OCI-LY7 (cell line): ENCODE results near the gene DMKN. TPM values are rescaled to one million over a fixed set of nuclear protein-coding genes. Genes with fewer than 3 reads are reported as not detected.

Experiments used
- BruUV-seq: library from RNA; stranded (reverse); fragments of 400-500 nt; replicated peaks from 2 replicates; lab custom pipeline; 2021; lab: Mats Ljungman, UMichigan
- CTCF ChIA-PET: fragments of 300-600 bp; sonication (Branson Sonifier 250); formaldehyde crosslinking; loops from one replicate; lab custom pipeline; 2022; ENCODE audit warnings: antibody characterized with exemption; ENCODE audit not compliant: unreplicated experiment; lab: Charles Lee
- POLR2A ChIA-PET: fragments of 300-600 bp; sonication (Branson Sonifier 250); formaldehyde crosslinking; loops from one replicate; lab custom pipeline; 2022; ENCODE audit warnings: antibody characterized with exemption; lab: Charles Lee
- DNase-seq: peaks from one replicate; pipeline ENCODE4 v3.0.0-alpha.2; 2015; ENCODE audit warnings: low spot score
- H2AFZ ChIP-seq: fragments of 200-600 bp; sonication (generic), shearing (Covaris generic); 2 replicates; pipeline ENCODE4 v1.6.1; 2014; ENCODE audit warnings: mild to moderate bottlenecking, antibody characterized with exemption, low read length, moderate library complexity
- H3K27ac ChIP-seq: fragments of 200-600 bp; sonication (generic); 2 replicates; pipeline ENCODE4 v1.5.1; 2014; ENCODE audit warnings: mixed run types, low read depth, mild to moderate bottlenecking, moderate library complexity, low read length, inconsistent platforms; ENCODE audit not compliant: poor library complexity, severe bottlenecking
- H3K36me3 ChIP-seq: fragments of 200-600 bp; sonication (generic); 2 replicates; pipeline ENCODE4 v1.6.1; 2014; ENCODE audit warnings: mild to moderate bottlenecking, antibody characterized with exemption, low read length, moderate library complexity, mixed read lengths; ENCODE audit not compliant: insufficient read depth
- H3K4me1 ChIP-seq: fragments of 200-600 bp; sonication (generic); 2 replicates; pipeline ENCODE4 v1.5.1; 2014; ENCODE audit warnings: mild to moderate bottlenecking, low read length; ENCODE audit not compliant: insufficient read depth, poor library complexity, severe bottlenecking
- H3K4me2 ChIP-seq: fragments of 200-600 bp; sonication (generic); 2 replicates; pipeline ENCODE4 v1.6.1; 2014; ENCODE audit warnings: mild to moderate bottlenecking, low read length
- H3K4me3 ChIP-seq: fragments of 200-600 bp; sonication (generic); 2 replicates; pipeline ENCODE4 v1.5.1; 2014; ENCODE audit warnings: mild to moderate bottlenecking, low read depth, low read length; ENCODE audit not compliant: poor library complexity, severe bottlenecking
- H3K79me2 ChIP-seq: fragments of 200-600 bp; sonication (generic); 2 replicates; pipeline ENCODE4 v1.6.1; 2016; ENCODE audit warnings: low read depth, mild to moderate bottlenecking, low read length, moderate library complexity, mixed read lengths; ENCODE audit not compliant: insufficient read depth
- H3K9me2 ChIP-seq: fragments of 200-600 bp; sonication (generic); 2 replicates; pipeline ENCODE4 v1.6.1; 2016; ENCODE audit warnings: mild to moderate bottlenecking, low read length, mixed read lengths; ENCODE audit not compliant: insufficient read depth
- H3K9me3 ChIP-seq: fragments of 200-600 bp; sonication (generic); 2 replicates; pipeline ENCODE4 v1.6.1; 2014; ENCODE audit warnings: mild to moderate bottlenecking, mixed run types, low read length, mixed read lengths
- H4K20me1 ChIP-seq: fragments of 200-600 bp; sonication (generic); 2 replicates; pipeline ENCODE4 v1.6.1; 2014; ENCODE audit warnings: mild to moderate bottlenecking, antibody characterized with exemption, low read length, moderate library complexity, mixed read lengths; ENCODE audit not compliant: insufficient read depth
- EZH2phosphoT487 ChIP-seq: fragments of 200-600 bp; sonication (generic); IDR thresholded peaks from 2 replicates; pipeline ENCODE4 v1.6.1; 2018; ENCODE audit warnings: low read depth, borderline replicate concordance, mild to moderate bottlenecking, mixed run types, antibody characterized with exemption, low read length, moderate library complexity, mixed read lengths
- intact Hi-C: fragments of 100-400 bp; cut with micrococcal nuclease; formaldehyde crosslinking; loops from one replicate; pipeline ENCODE4 v1.10.0; 2022; ENCODE audit not compliant: unreplicated experiment
- total RNA-seq, 2 experiments: library from RNA; depleted of rRNA in 1 of 2; stranded (reverse); fragments of >200 nt in 1 of 2; shearing (Covaris generic) in 1 of 2; gene quantifications; 2 replicates each; pipeline ENCODE4 v1.2.3, GENCODE V29; 2014 to 2022
- TF ChIP-seq, protein P1 (sequence below): fragments of 200-600 bp; sonication (generic); conservative IDR thresholded peaks from 2 replicates; pipeline ENCODE4 v1.5.1; 2014; ENCODE audit warnings: mild to moderate bottlenecking, antibody characterized with exemption, low read length, moderate library complexity, mixed read lengths

DMKN gene
- total RNA-seq, 2 experiments from 2014 or later = not detected

DNA sequence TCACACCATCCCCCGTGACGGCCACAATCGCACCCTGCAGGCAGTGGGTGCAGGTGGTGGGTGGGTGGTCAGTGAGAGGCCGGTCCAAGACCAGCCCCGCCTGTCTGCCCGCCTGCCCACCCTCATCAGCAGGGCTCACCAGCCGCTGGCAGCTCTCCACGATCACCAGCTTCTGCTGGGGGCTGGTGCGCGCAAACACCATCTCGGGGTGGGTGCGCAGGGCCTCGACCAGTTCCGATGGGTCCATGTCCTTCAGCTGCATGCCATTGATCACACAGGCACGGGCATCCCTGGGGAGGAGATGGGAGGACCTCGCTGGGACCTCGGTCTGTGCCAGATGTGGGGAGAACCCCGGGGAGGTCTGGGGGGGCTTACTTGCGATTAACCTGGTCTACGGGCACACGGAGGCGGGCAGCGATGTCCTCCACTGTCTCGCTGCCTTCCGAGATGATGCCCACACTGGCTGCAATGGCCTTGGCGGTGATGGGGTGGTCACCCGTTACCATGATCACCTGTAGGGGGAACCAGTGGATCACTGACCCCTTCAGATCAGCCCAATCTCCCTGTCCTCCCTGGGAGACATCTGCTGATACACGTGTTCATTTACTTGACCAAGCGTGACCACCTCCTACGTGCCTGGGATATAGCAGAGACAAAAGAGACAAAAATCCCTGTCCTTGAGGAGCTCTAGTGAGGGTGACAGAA is 42.0 kb upstream of the DMKN start:
- no peak overlapping the region for H3K27ac ChIP-seq
- POLR2A ChIA-PET = no interaction called here
- CTCF ChIA-PET = no interaction called here
- no peaks in the 10 kb centered on the region for H3K36me3 ChIP-seq
- intact Hi-C loops = loop anchor here (5.0 kb wide), 1 partner anchor 72 kb away; the partner anchor contains the start of gene RBM42
- TF ChIP-seq EZH2phosphoT487 = no peak
- TF ChIP-seq, protein P1, sequence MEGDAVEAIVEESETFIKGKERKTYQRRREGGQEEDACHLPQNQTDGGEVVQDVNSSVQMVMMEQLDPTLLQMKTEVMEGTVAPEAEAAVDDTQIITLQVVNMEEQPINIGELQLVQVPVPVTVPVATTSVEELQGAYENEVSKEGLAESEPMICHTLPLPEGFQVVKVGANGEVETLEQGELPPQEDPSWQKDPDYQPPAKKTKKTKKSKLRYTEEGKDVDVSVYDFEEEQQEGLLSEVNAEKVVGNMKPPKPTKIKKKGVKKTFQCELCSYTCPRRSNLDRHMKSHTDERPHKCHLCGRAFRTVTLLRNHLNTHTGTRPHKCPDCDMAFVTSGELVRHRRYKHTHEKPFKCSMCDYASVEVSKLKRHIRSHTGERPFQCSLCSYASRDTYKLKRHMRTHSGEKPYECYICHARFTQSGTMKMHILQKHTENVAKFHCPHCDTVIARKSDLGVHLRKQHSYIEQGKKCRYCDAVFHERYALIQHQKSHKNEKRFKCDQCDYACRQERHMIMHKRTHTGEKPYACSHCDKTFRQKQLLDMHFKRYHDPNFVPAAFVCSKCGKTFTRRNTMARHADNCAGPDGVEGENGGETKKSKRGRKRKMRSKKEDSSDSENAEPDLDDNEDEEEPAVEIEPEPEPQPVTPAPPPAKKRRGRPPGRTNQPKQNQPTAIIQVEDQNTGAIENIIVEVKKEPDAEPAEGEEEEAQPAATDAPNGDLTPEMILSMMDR = peak; percentile 66
- DNase-seq = peak; percentile 51
- no peaks in the 10 kb centered on the region for H3K79me2 ChIP-seq
- no peaks in the 10 kb centered on the region for H3K9me3 ChIP-seq
- H4K20me1 ChIP-seq = no peaks in the 10 kb centered on the region
- H3K4me3 ChIP-seq = no peak overlapping the region
- peaks cover 18% of the 10 kb centered on the region for H3K4me1 ChIP-seq
- BruUV-seq = no TSS peak
- H3K4me2 ChIP-seq = no peak overlapping the region
- H3K9me2 ChIP-seq = no peaks in the 10 kb centered on the region
- H2AFZ ChIP-seq = no peak overlapping the region

DNA sequence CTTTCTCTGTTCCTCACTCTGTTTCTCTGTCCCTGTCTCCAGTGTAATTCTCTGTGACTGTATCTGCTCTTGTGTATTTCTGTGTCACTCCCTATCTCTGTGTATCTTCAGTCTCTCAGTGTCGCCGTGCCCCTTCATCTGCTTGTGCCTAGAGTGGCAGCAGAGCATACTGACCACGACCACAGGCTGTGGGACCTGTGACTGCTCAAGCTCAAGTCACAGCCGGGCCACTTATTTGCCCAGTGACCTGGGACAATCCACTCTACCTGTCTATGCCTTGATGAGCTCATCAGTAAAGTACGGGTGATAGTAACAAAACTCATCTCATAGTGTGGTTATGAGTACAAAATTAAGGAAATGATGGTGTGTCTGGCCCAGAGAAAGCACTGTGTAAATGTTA is 40.6 kb upstream of the DMKN start:
- CTCF ChIA-PET = no interaction called here
- TF ChIP-seq, protein P1 = no peak
- no peak for TF ChIP-seq EZH2phosphoT487
- intact Hi-C loops = no loop called here

DNA sequence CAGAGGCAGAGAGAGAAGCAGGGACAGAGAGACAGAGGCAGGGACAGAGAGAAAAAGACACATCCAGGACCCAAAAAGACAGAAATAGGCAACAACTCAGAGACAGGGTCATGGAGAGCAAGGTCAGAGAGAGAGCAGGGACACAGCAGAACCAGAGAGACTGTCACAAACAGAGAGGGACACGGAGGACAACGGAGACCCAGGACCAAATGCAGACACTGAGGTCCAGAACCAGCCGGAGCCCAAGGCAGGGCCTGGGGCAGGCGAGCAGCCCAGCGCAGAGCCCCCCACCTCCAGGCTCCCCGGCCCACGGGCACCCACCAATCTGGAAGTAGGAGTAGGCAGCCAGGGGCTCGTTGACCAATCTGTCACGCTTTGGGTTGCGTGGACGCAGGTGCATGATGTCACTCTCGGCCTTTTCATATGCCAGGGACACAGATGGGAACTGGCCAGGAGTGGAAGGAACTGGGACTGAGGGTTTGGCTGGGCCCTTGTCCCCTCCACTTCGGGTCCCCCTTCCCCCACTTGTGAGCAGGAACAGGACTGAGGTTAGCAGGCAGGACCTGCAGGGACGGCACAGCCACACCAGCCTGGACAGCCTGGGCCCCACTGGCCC is 40.0 kb upstream of the DMKN start:
- TF ChIP-seq, protein P1 = no peak
- TF ChIP-seq EZH2phosphoT487 = no peak
- no TSS peak for BruUV-seq
- Histone ChIP-seq H3K27ac (no peak overlapping the region), H3K4me1 (peaks cover 7% of the 10 kb centered on the region), H4K20me1 (no peaks in the 10 kb centered on the region), H3K4me3 (no peak overlapping the region), H3K36me3 (no peaks in the 10 kb centered on the region), H2AFZ (no peak overlapping the region), H3K79me2 (no peaks in the 10 kb centered on the region), H3K9me2 (no peaks in the 10 kb centered on the region), H3K4me2 (no peak overlapping the region), H3K9me3 (no peaks in the 10 kb centered on the region)
- ChIA-PET POLR2A (no interaction called here), CTCF (no interaction called here)
- intact Hi-C loops = no loop called here
- DNase-seq = no peak

More for the DNA sequence above, 40.6 kb upstream of the DMKN start:
- Histone ChIP-seq H3K27ac (no peak overlapping the region), H3K4me2 (no peak overlapping the region), H4K20me1 (no peaks in the 10 kb centered on the region), H3K36me3 (no peaks in the 10 kb centered on the region), H3K79me2 (no peaks in the 10 kb centered on the region), H3K9me2 (no peaks in the 10 kb centered on the region), H3K9me3 (no peaks in the 10 kb centered on the region), H2AFZ (no peak overlapping the region), H3K4me3 (no peak overlapping the region), H3K4me1 (peaks cover 13% of the 10 kb centered on the region)
- no peak for DNase-seq
- POLR2A ChIA-PET = no interaction called here
- BruUV-seq = no TSS peak
